RWPE1 (cell line): ENCODE data around the gene PRSS38.

Source experiments
- CTCF ChIA-PET: fragments of 350-600 bp; sonication (Branson Sonifier 250); formaldehyde crosslinking; extraction: SDS; loops from one replicate; lab custom pipeline; 2021; lab: Yijun Ruan, JAX
- POLR2A ChIA-PET: fragments of 400-600 bp; formaldehyde crosslinking; extraction: SDS; loops from one replicate; lab custom pipeline; 2020; ENCODE audit warnings: antibody characterized with exemption; ENCODE audit not compliant: low non-redundant PET; lab: Yijun Ruan, JAX
- DNase-seq: peaks from one replicate; pipeline ENCODE4 v3.0.0; 2012; ENCODE audit warnings: low spot score
- H3K27ac ChIP-seq: fragments of 450-650 bp; 2 replicates; pipeline ENCODE4 v1.5.1; 2017
- CTCF ChIP-seq: fragments of 450-650 bp; conservative IDR thresholded peaks from 2 replicates; pipeline ENCODE4 v1.5.1; 2017; ENCODE audit warnings: low read depth, mild to moderate bottlenecking

The PRSS38 gene

GRCh38 chr1:227768640-227769039, 46.8 kb upstream of the PRSS38 start:
- POLR2A ChIA-PET = no interaction called here
- DNase-seq = no peak
- H3K27ac ChIP-seq = peak overlapping the region; percentile 29; the same call in 1 of the 2 replicates
- no peak for TF ChIP-seq CTCF
- CTCF ChIA-PET = no interaction called here

DNA sequence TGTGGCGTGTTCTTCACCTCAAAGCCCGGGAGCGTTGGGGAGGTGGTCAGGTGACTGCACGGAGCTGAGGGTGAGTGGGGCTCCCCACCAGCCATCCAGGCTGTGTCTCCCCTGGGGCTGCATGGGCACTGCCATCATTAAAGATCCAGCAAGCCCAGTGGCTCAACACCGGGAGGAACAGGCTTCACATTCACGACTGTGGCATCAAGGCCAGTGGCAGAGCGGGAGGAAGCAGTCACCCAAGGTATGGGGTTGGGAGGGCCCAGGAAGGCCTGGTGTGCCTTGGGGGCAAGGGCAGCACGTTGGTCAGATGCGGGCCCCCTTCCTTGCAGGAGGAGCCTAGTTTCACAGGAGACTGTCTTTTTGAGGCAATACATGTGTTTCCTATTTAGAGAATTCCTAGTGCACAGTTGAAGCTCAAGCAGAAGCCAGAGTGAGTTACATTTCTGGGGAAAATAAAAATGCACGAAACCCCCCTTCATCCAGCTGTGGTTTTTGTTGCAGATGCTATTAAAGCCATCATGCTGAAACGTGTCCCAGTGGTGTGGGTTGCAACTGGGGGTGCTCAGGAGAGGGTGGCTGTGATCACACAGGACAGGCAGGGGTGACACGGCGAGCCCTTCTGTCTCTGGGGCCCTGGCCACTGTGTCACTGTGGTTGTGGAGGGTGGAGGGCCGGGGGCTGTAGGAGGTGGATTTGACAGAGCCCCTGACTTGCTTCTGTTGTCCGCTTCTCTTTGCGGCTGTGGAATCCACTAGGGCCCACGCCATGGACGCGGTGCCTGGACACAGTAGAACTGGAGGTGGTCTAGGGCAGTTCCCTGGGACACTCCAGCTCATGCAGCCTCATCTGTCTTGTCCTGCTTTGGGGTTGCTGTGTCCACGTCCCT, 46.2 kb upstream of the PRSS38 start:
- 0 out of 2 replicates have a peak overlapping the region, but pooled peaks have one; percentile 29 for H3K27ac ChIP-seq
- no peak for TF ChIP-seq CTCF
- no peak for DNase-seq
- ChIA-PET POLR2A (no interaction called here), CTCF (no interaction called here)

DNA sequence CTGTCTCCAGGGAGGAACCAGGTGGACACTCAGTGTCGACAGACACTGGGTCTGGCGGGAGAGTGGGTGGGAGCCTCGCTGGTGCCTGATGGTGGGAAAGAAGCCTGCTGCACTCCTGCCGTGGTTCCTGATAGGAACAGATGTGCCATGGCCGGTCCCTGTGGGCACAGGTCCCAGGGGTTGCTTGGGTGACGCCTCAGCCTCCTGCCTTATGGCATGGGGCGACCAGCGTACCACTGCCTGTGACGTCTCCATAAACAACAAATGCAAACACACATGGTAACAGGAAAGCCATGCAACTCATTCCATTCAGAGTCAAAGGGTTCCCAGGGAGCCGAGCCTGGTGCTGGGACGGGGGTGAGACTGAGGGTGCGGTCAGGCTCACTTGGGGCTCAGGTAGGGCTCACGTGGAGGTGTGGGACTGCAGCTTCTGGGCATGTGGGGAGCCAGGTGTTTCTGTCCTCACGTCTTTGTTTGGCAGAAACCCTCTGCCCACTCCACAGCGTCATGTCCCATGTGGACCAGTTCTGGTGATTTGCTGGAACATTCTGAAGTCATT, 45.5 kb upstream of the PRSS38 start:
- no peak overlapping the region for H3K27ac ChIP-seq
- TF ChIP-seq CTCF = no peak
- no peak for DNase-seq
- ChIA-PET POLR2A (no interaction called here), CTCF (no interaction called here)

DNA sequence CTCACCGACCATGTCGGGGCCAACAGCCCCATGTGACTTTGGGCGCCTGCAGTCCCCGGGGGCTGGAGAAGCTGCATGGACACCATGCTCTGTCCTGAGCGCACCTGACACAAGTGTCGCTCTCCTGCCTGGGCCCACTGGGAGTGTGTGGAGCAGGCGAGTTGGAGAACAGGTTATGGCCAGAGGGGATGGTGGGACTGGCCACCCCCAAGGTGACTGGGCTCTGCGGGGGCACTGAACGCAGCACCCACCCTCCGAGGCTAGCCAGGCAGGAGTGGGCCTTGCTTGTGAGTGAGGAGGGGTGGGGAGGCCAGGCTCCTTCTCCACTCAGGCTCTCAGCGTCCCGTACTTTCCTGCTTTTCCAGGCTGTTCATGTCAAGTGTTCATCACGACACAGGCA, 44.7 kb upstream of the PRSS38 start:
- H3K27ac ChIP-seq = no peak overlapping the region
- no peak for TF ChIP-seq CTCF
- ChIA-PET POLR2A (no interaction called here), CTCF (no interaction called here)
- no peak for DNase-seq

DNA sequence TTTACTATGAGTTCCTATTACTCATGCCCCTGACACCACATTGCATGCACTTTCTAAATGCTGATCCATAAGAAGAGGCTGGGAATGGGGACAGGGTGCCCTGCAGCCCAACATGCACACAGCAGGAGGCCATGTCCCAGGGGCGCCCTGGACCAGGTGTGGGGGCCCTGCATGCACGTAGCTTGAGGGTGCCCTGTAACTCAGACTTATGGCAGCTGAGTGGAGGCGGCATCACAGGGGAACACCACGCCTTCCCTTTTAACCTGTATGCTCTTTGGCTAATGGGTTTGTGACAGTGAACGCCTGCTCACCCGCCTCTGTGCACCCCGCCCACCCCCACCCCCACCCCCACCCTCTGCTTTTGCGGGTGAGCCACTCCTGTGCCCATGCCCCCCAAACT, 44.1 kb upstream of the PRSS38 start:
- no peak for TF ChIP-seq CTCF
- ChIA-PET CTCF (no interaction called here), POLR2A (no interaction called here)
- DNase-seq = no peak
- H3K27ac ChIP-seq = no peak overlapping the region

DNA sequence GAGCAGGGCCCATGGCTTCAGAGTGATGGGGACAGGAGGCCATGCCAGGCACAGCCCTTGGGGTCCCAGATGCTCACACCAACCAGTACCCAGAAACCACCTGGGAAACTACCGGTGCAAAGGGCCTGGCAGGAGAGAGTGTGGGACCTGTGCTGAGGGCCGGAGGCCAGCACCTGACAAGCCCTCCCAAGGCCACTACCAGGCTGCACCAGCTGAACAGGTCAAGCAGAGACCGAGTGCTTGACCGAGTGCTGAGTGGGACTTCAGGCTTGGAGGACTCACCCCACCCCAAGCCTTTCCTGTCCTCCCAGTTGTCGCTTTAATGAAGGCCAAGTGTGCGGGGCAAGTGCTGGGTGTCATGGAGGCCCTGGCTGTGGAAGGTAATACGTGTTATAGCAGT, 43.7 kb upstream of the PRSS38 start:
- ChIA-PET POLR2A (no interaction called here), CTCF (interaction anchor here (0.6 kb wide), 1 partner anchor 302 kb away, joined by 3 read pairs; no protein-coding TSS in a partner anchor)
- no peak overlapping the region for H3K27ac ChIP-seq
- no peak for TF ChIP-seq CTCF
- no peak for DNase-seq
